DOHH2 (cell line): ENCODE data around the gene WRNIP1.

Experiments
- H3F3A ChIP-seq: fragments of 200-600 bp; sonication (generic), shearing (Covaris generic); 2 replicates; pipeline ENCODE4 v1.6.0; 2016; ENCODE audit warnings: antibody characterized with exemption, mild to moderate bottlenecking; ENCODE audit not compliant: control insufficient read depth, insufficient read depth
- H3K27ac ChIP-seq: fragments of 200-600 bp; sonication (generic); 2 replicates; pipeline ENCODE4 v1.5.1; 2014; ENCODE audit warnings: low read depth, mild to moderate bottlenecking, low read length, moderate library complexity
- H3K27me3 ChIP-seq: fragments of 200-600 bp; sonication (generic); 2 replicates; pipeline ENCODE4 v1.6.1; 2014; ENCODE audit warnings: mild to moderate bottlenecking, low read length, mixed read lengths; ENCODE audit not compliant: control insufficient read depth
- H3K36me3 ChIP-seq: fragments of 200-600 bp; sonication (generic); 2 replicates; pipeline ENCODE4 v1.6.1; 2014; ENCODE audit warnings: mild to moderate bottlenecking, low read length, moderate library complexity, mixed read lengths; ENCODE audit not compliant: control insufficient read depth
- H3K4me1 ChIP-seq: fragments of 200-600 bp; sonication (generic); 2 replicates; pipeline ENCODE4 v1.6.1; 2014; ENCODE audit warnings: mild to moderate bottlenecking, low read length, mixed read lengths; ENCODE audit not compliant: control insufficient read depth
- H3K4me2 ChIP-seq: fragments of 200-600 bp; sonication (generic); 2 replicates; pipeline ENCODE4 v1.6.0; 2014; ENCODE audit warnings: mild to moderate bottlenecking, low read length, moderate library complexity
- H3K4me3 ChIP-seq: fragments of 200-600 bp; sonication (generic); 2 replicates; pipeline ENCODE4 v1.5.1; 2014; ENCODE audit warnings: mild to moderate bottlenecking, low read length, mixed read lengths
- H3K79me2 ChIP-seq: fragments of 200-600 bp; sonication (generic); 2 replicates; pipeline ENCODE4 v1.6.1; 2014; ENCODE audit warnings: mild to moderate bottlenecking, low read length, mixed read lengths; ENCODE audit not compliant: control insufficient read depth
- H3K9me2 ChIP-seq: fragments of 200-600 bp; sonication (generic); replicated peaks from 2 replicates; pipeline ENCODE4 v1.6.1; 2014; ENCODE audit warnings: mild to moderate bottlenecking, low read length, mixed read lengths; ENCODE audit not compliant: control insufficient read depth
- H3K9me3 ChIP-seq: fragments of 200-600 bp; sonication (generic); 2 replicates; pipeline ENCODE4 v1.6.1; 2014; ENCODE audit warnings: antibody characterized with exemption, low read length, mixed read lengths; ENCODE audit not compliant: control insufficient read depth, insufficient read depth
- H4K20me1 ChIP-seq: fragments of 200-600 bp; sonication (generic); 2 replicates; pipeline ENCODE4 v1.6.0; 2014; ENCODE audit warnings: low read depth, mild to moderate bottlenecking, antibody characterized with exemption, low read length, moderate library complexity; ENCODE audit not compliant: control insufficient read depth, insufficient read depth
- CTCF ChIP-seq: fragments of 200-600 bp; sonication (generic); IDR thresholded peaks from one replicate; pipeline ENCODE4 v1.5.1; 2014; ENCODE audit warnings: antibody characterized with exemption, mild to moderate bottlenecking, low read depth, low read length; ENCODE audit not compliant: poor library complexity, severe bottlenecking
- EZH2phosphoT487 ChIP-seq: fragments of 200-600 bp; sonication (generic); IDR thresholded peaks from 2 replicates; pipeline ENCODE4 v1.6.1; 2017; ENCODE audit warnings: borderline replicate concordance, mild to moderate bottlenecking, antibody characterized with exemption, low read length, moderate library complexity, mixed read lengths

The WRNIP1 gene

GRCh38 chr6:2753110-2753489 lies 12.1 kb upstream of the WRNIP1 start:
- H3K9me2 ChIP-seq: no peaks in the 10 kb centered on the region
- no peaks in the 10 kb centered on the region for H3K9me3 ChIP-seq
- TF ChIP-seq EZH2phosphoT487 (no peak), CTCF (no peak)
- peaks cover 9% of the 10 kb centered on the region; the same call in 1 of the 2 replicates for H3K4me1 ChIP-seq
- H3K36me3 ChIP-seq: no peaks in the 10 kb centered on the region
- no peaks in the 10 kb centered on the region for H3F3A ChIP-seq
- H4K20me1 ChIP-seq: no peaks in the 10 kb centered on the region
- H3K27ac ChIP-seq: no peak overlapping the region
- H3K4me2 ChIP-seq: no peak overlapping the region
- peaks cover 23% of the 10 kb centered on the region for H3K27me3 ChIP-seq
- H3K4me3 ChIP-seq: no peak overlapping the region
- H3K79me2 ChIP-seq: no peaks in the 10 kb centered on the region

- Histone ChIP-seq H3K9me3 (no peaks in the 10 kb centered on the region), H3K79me2 (no peaks in the 10 kb centered on the region), H3K36me3 (no peaks in the 10 kb centered on the region), H3K4me3 (no peak overlapping the region), H3F3A (no peaks in the 10 kb centered on the region), H3K4me2 (no peak overlapping the region), H3K9me2 (no peaks in the 10 kb centered on the region), H3K27ac (no peak overlapping the region), H4K20me1 (no peaks in the 10 kb centered on the region), H3K27me3 (peaks cover 23% of the 10 kb centered on the region), H3K4me1 (peaks cover 9% of the 10 kb centered on the region; the same call in 1 of the 2 replicates)
- TF ChIP-seq CTCF (no peak), EZH2phosphoT487 (no peak)
Observed at GRCh38 chr6:2753743-2754142, 11.4 kb upstream of the WRNIP1 start.

GRCh38 chr6:2754393-2754792 lies 10.8 kb upstream of the WRNIP1 start:
- Histone ChIP-seq H3K9me3 (no peaks in the 10 kb centered on the region), H3K79me2 (no peaks in the 10 kb centered on the region), H3K4me1 (peaks cover 9% of the 10 kb centered on the region; the same call in 1 of the 2 replicates), H4K20me1 (no peaks in the 10 kb centered on the region), H3K27me3 (peaks cover 19% of the 10 kb centered on the region), H3K27ac (no peak overlapping the region), H3K4me2 (no peak overlapping the region), H3K4me3 (no peak overlapping the region), H3F3A (no peaks in the 10 kb centered on the region), H3K36me3 (no peaks in the 10 kb centered on the region), H3K9me2 (no peaks in the 10 kb centered on the region)
- TF ChIP-seq EZH2phosphoT487 (no peak), CTCF (no peak)
